Smooth muscle cell (in vitro differentiated cells): ENCODE data around the gene TPX2. TPM values are rescaled to one million over a fixed set of nuclear protein-coding genes. Genes with fewer than 3 reads are reported as not detected.

Experiments
- DNase-seq: peaks from one replicate; lab custom pipeline; 2025; ENCODE audit not compliant: unreplicated experiment; lab: John Stamatoyannopoulos, UW
- H2AFZ ChIP-seq: fragments of 200-600 bp; sonication (generic); 2 replicates; pipeline ENCODE4 v1.6.0; 2016; ENCODE audit warnings: antibody characterized with exemption, low read depth, mild to moderate bottlenecking
- H3F3A ChIP-seq: fragments of 200-600 bp; sonication (generic); 2 replicates; pipeline ENCODE4 v1.6.0; 2017; ENCODE audit warnings: antibody characterized with exemption, low read depth
- H3K27ac ChIP-seq: fragments of 200-600 bp; sonication (generic); 2 replicates; pipeline ENCODE4 v1.5.1; 2016; ENCODE audit warnings: low read depth, mild to moderate bottlenecking
- H3K27me3 ChIP-seq: fragments of 200-600 bp; sonication (generic); 2 replicates; pipeline ENCODE4 v1.6.1; 2016; ENCODE audit warnings: low read depth, mild to moderate bottlenecking
- H3K36me3 ChIP-seq: fragments of 200-600 bp; sonication (generic); 2 replicates; pipeline ENCODE4 v1.5.1; 2016; ENCODE audit warnings: low read depth
- H3K4me1 ChIP-seq: fragments of 200-600 bp; sonication (generic); 2 replicates; pipeline ENCODE4 v1.5.1; 2016; ENCODE audit warnings: low read depth
- H3K4me2 ChIP-seq: fragments of 200-600 bp; sonication (generic); 2 replicates; pipeline ENCODE4 v1.6.0; 2016; ENCODE audit warnings: mild to moderate bottlenecking
- H3K4me3 ChIP-seq: fragments of 200-600 bp; sonication (generic); 2 replicates; pipeline ENCODE4 v1.5.1; 2016; ENCODE audit warnings: mild to moderate bottlenecking
- H3K79me2 ChIP-seq: fragments of 200-600 bp; sonication (generic); 2 replicates; pipeline ENCODE4 v1.6.0; 2016; ENCODE audit warnings: low read depth, mild to moderate bottlenecking
- H3K9ac ChIP-seq: fragments of 200-600 bp; sonication (generic); 2 replicates; pipeline ENCODE4 v1.6.0; 2016; ENCODE audit warnings: low read depth
- H3K9me3 ChIP-seq: fragments of 200-600 bp; sonication (generic); replicated peaks from 2 replicates; pipeline ENCODE4 v1.5.1; 2016; ENCODE audit warnings: low read depth
- H4K20me1 ChIP-seq: fragments of 200-600 bp; sonication (generic); 2 replicates; pipeline ENCODE4 v1.6.0; 2016; ENCODE audit warnings: low read depth
- WGBS: methylation state at CpG from one replicate; pipeline ENCODE4 v1.1.7; 2016; ENCODE audit warnings: low lambda C conversion rate; 5-methylcytosine and 5-hydroxymethylcytosine counted together
- polyA plus RNA-seq: library from polyadenylated mRNA; unstranded; fragments of >200 nt; fragmentation: Nextera tagmentation; extraction: Ambion mirVana; gene quantifications from 2 replicates; pipeline ENCODE4 v1.2.1, GENCODE V29; 2016
- total RNA-seq: library from RNA; depleted of rRNA; stranded (reverse); fragments of >200 nt; gene quantifications from 2 replicates; pipeline ENCODE4 v1.2.3, GENCODE V29; 2014
- TF ChIP-seq, protein P1 (sequence below): fragments of 200-600 bp; sonication (generic); IDR thresholded peaks from 2 replicates; pipeline ENCODE4 v1.5.1; 2017; ENCODE audit warnings: borderline replicate concordance, mild to moderate bottlenecking, antibody characterized with exemption; ENCODE audit not compliant: insufficient read depth, poor library complexity, severe bottlenecking

TPX2 gene
- total and polyA plus RNA-seq, 2 experiments from 2014 or later, result 21.7 to 24.5 TPM

DNA sequence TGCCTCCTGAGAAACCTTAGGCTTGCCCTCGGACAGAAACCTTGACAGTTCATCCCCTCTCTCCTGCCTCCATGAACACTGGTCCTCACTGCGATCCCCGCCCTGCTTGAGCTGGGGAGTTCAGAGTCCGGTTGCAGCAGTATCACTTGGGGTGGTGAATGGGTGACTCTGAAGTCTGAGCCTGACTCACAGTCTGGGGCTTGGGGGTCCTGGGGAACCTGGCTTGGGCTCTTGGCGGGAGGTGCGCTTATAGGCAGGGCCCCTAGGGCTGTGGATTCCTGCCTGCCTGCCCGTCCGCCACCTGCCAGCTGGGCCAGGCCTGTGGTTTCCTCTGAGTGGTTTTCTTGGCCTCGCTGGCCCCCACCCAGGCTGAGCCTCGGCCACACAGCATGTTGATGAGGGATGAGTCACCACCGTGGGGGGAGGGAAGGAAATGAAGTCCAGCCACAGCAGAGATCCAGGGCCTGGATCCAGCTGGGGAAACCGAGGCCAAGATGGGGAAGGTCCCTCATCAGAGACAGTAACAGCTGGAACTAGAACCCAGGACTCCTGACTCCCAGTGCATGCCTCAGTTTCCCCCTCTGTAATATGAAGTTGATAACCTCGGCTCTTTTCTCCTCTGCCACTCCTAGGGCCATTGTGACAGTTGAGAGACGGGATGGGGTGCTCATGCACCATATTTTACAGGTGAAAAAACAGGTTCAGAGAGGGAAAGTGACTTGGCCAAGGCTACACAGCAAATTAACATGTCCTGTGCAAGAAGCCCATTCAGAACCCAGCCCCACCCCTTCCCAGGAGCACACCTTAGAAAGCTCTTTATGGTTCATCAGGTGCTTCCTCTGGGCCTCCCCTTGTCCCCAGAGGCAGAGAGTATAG is 97.1 kb downstream of the TPX2 start:
- Histone ChIP-seq H3K4me1 (peaks cover 24% of the 10 kb centered on the region), H3F3A (peaks cover 32% of the 10 kb centered on the region), H3K27me3 (no peaks in the 10 kb centered on the region), H3K36me3 (no peaks in the 10 kb centered on the region), H4K20me1 (no peaks in the 10 kb centered on the region), H3K9ac (no peak overlapping the region), H3K4me2 (peak overlapping the region; percentile 37), H3K27ac (no peak overlapping the region), H3K9me3 (no peaks in the 10 kb centered on the region), H2AFZ (no peak overlapping the region), H3K4me3 (no peak overlapping the region), H3K79me2 (no peaks in the 10 kb centered on the region)
- WGBS, result 38% methylated on average over 14 of the region's 14 CpGs
- TF ChIP-seq, protein P1, sequence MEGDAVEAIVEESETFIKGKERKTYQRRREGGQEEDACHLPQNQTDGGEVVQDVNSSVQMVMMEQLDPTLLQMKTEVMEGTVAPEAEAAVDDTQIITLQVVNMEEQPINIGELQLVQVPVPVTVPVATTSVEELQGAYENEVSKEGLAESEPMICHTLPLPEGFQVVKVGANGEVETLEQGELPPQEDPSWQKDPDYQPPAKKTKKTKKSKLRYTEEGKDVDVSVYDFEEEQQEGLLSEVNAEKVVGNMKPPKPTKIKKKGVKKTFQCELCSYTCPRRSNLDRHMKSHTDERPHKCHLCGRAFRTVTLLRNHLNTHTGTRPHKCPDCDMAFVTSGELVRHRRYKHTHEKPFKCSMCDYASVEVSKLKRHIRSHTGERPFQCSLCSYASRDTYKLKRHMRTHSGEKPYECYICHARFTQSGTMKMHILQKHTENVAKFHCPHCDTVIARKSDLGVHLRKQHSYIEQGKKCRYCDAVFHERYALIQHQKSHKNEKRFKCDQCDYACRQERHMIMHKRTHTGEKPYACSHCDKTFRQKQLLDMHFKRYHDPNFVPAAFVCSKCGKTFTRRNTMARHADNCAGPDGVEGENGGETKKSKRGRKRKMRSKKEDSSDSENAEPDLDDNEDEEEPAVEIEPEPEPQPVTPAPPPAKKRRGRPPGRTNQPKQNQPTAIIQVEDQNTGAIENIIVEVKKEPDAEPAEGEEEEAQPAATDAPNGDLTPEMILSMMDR, result no peak
- peak; percentile 20 for DNase-seq

DNA sequence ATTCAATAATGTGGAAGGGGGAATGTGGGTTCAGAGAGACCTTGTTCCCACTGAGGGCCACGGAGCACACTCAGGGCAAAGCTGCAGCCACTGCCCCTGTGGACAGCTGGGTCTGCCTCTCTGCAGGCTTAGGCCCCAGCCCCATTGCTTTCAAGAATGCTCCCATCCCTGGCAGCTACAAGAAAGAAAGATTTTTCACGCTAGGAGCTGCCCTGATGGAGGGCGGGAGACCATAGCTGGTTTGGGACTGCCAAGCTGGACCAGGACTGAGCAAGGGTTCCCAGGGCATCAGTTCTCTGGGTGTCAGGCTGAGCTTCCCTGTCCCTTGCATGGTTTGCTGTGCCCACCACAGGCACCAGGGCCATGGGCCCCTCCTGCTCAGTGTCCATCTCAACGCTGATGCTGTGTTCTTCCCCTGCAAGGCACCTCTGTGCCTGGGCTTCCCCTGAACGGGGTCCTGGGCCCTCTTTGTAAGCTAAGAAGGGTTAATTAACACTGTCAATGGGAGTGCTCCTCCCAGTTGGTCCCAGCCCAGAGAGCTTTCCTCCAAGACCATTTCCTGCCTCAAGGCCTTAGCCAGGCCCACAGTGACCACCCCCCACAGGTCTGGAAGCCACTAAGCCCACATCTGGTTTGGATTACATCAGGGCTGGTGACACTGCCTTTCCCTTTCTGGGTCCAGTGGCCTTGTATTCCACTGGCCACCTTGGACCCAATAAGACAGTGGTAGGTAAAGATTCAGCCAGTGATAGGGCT is 97.9 kb downstream of the TPX2 start:
- H3K79me2 ChIP-seq, result no peaks in the 10 kb centered on the region
- no peaks in the 10 kb centered on the region for H3K36me3 ChIP-seq
- DNase-seq, result no peak
- H3K4me1 ChIP-seq, result peaks cover 26% of the 10 kb centered on the region
- H3K27ac ChIP-seq, result peak overlapping the region; percentile 18
- no peaks in the 10 kb centered on the region for H3K9me3 ChIP-seq
- peak overlapping the region; percentile 37 for H3K4me2 ChIP-seq
- H3K9ac ChIP-seq, result no peak overlapping the region
- H3K4me3 ChIP-seq, result no peak overlapping the region
- WGBS, result 72% methylated on average over 5 of the region's 5 CpGs
- TF ChIP-seq, protein P1, result no peak
- no peaks in the 10 kb centered on the region for H4K20me1 ChIP-seq
- peaks cover 32% of the 10 kb centered on the region for H3F3A ChIP-seq
- H2AFZ ChIP-seq, result no peak overlapping the region
- no peaks in the 10 kb centered on the region for H3K27me3 ChIP-seq

DNA sequence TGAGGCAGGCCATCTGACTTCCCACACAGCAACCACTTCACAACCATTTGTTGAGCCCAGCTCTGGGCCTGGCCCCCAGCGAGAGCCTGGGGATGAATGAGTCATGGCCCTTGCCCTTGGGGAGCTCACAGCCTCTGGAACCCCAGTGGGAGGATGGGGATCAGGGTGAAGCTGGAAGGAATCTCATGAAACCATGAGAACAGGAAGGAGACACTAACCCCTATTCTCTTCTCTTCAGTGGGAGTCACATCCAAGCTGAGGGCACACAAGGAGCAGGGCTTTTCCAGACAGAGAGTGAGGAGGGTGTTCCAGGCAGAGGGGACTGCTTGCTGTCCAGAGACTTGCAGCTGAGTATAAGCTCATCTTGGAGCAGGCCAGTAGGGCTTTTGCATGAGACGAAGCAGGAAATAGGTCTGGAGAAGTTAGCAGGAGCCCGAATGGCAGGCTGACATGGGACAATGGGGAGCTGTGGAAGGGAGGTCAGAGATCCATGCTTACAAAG is 98.9 kb downstream of the TPX2 start:
- Histone ChIP-seq H4K20me1 (no peaks in the 10 kb centered on the region), H3K27me3 (no peaks in the 10 kb centered on the region), H3K9me3 (no peaks in the 10 kb centered on the region), H3K4me2 (peak overlapping the region; percentile 37), H2AFZ (no peak overlapping the region), H3F3A (peaks cover 32% of the 10 kb centered on the region), H3K4me3 (no peak overlapping the region), H3K9ac (no peak overlapping the region), H3K79me2 (no peaks in the 10 kb centered on the region), H3K27ac (peak overlapping the region; percentile 18), H3K4me1 (peaks cover 35% of the 10 kb centered on the region), H3K36me3 (no peaks in the 10 kb centered on the region)
- TF ChIP-seq, protein P1, result no peak
- no peak for DNase-seq
- WGBS, result 22% methylated on average over 3 of the region's 3 CpGs
